ENCODE data around the gene RPTOR.

Gene RPTOR

GRCh38 chr17:80929449-80929848 is 384.8 kb downstream of the RPTOR start:
- no peak overlapping the region for H3K4me3 ChIP-seq (ENCODE audit: low read depth, low read length)
- no peak for DNase-seq (ENCODE audit: low read depth)

GRCh38 chr17:80930335-80931279 is 386.0 kb downstream of the RPTOR start:
- H3K4me3 ChIP-seq (ENCODE audit: low read depth, low read length), result no peak overlapping the region
- DNase-seq (ENCODE audit: low read depth), result no peak
- no peak for TF ChIP-seq CTCF (IDR thresholded peaks at IDR 0.05; ENCODE audit: insufficient read depth, low read depth, low read length, missing control alignments)

More at GRCh38 chr17:80929449-80929848, 384.8 kb downstream of the RPTOR start:
- TF ChIP-seq CTCF (IDR thresholded peaks at IDR 0.05; ENCODE audit: insufficient read depth, low read depth, low read length, missing control alignments), result no peak

- H3K4me3 ChIP-seq (ENCODE audit: low read depth, low read length), result no peak overlapping the region
- DNase-seq (ENCODE audit: low read depth), result no peak
- no peak for TF ChIP-seq CTCF (IDR thresholded peaks at IDR 0.05; ENCODE audit: insufficient read depth, low read depth, low read length, missing control alignments)
Measured at GRCh38 chr17:80931421-80932265, 387.0 kb downstream of the RPTOR start.

GRCh38 chr17:80935526-80935925 is 390.9 kb downstream of the RPTOR start:
- no peak for DNase-seq (ENCODE audit: low read depth)
- no peak overlapping the region for H3K4me3 ChIP-seq (ENCODE audit: low read depth, low read length)
- TF ChIP-seq CTCF (IDR thresholded peaks at IDR 0.05; ENCODE audit: insufficient read depth, low read depth, low read length, missing control alignments), result no peak

GRCh38 chr17:80936218-80936617 is 391.6 kb downstream of the RPTOR start:
- DNase-seq (ENCODE audit: low read depth), result no peak
- no peak overlapping the region for H3K4me3 ChIP-seq (ENCODE audit: low read depth, low read length)
- TF ChIP-seq CTCF (IDR thresholded peaks at IDR 0.05; ENCODE audit: insufficient read depth, low read depth, low read length, missing control alignments), result no peak

GRCh38 chr17:80936723-80937122 is 392.1 kb downstream of the RPTOR start:
- H3K4me3 ChIP-seq (ENCODE audit: low read depth, low read length), result no peak overlapping the region
- no peak for DNase-seq (ENCODE audit: low read depth)
- no peak for TF ChIP-seq CTCF (IDR thresholded peaks at IDR 0.05; ENCODE audit: insufficient read depth, low read depth, low read length, missing control alignments)
